ENCODE measurements around the gene LRRIQ1.
"Not testable (repeated sequence)": the region's sequence is repeated elsewhere in the genome, so short reads cannot be mapped to it uniquely, and the experiment has no call there.

Gene LRRIQ1

GRCh38 chr12:85190728-85191127 is 154.6 kb downstream of the LRRIQ1 start:
- DNase-seq = no peak

GRCh38 chr12:85203809-85204208 is 167.7 kb downstream of the LRRIQ1 start:
- DNase-seq = not testable (repeated sequence)

DNA sequence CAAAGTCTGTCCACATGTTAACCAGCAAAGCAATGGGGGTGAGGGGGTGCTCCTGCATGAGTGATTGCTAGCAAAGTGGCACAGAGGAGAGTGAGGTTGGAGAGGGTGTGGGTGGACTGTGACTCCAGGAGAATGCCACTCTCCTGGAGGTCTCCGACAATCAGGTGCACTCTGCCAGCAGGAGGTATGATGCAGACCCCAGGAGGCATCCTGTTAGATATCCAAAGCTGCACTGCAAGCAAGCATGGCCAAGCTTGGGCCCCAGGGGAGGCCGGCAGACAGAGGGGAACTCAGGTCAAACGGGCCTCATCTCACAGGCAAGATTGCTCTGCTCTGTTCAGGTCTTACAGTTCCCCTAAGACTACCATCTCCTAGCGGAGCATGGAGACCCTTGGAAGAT is 170.4 kb downstream of the LRRIQ1 start:
- DNase-seq = no peak

GRCh38 chr12:85224339-85224738 is 188.2 kb downstream of the LRRIQ1 start:
- not testable (repeated sequence) for DNase-seq

GRCh38 chr12:85225501-85225900 is 189.3 kb downstream of the LRRIQ1 start:
- DNase-seq = no peak

DNA sequence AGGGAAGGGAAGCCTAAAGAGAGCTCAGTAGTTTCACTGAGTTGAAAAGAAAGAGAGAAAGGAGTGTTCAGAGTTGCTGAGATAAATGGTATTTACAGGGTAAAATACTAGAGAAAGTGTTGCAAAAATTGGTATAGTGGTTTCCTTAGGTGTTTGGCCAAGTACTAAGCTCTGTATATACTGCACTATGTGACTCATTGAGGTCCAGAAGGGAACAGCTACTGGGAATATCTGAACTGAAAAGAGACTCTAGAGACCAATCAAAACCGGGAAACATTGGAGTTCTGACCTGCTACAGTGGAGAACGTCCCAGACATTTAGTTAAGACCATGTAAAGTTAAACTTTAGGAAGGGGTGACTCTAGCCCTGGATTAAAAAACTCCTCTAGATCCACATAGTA is 201.2 kb downstream of the LRRIQ1 start:
- DNase-seq = no peak

GRCh38 chr12:85244561-85244960 is 208.4 kb downstream of the LRRIQ1 start:
- DNase-seq = no peak

DNA sequence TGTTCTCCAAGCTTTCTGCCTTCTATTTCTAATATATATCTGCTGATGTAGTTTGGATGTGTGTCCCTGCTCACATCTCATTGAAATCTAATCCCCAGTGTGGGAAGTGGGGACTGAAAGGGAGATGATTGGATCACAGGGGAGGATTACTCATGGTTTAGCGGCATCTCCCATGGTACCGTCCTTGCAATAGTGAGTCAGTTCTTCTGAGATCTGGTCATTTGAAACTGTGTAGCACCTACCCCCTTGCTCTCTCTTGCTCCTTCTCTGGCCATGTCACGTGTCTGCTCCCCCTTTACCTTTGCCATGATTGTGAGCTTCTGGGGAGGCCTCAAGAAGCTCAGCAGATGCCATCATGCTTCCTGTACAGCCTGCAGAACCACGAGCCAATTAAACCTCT is 217.7 kb downstream of the LRRIQ1 start:
- DNase-seq = no peak

GRCh38 chr12:85257671-85258070 is 221.5 kb downstream of the LRRIQ1 start:
- DNase-seq = no peak

- no peak for DNase-seq
These were observed 224.3 kb downstream of the LRRIQ1 start for GRCh38 chr12:85260447-85260846.

- DNase-seq = no peak
These were observed 224.7 kb downstream of the LRRIQ1 start for GRCh38 chr12:85260896-85261295.

DNA sequence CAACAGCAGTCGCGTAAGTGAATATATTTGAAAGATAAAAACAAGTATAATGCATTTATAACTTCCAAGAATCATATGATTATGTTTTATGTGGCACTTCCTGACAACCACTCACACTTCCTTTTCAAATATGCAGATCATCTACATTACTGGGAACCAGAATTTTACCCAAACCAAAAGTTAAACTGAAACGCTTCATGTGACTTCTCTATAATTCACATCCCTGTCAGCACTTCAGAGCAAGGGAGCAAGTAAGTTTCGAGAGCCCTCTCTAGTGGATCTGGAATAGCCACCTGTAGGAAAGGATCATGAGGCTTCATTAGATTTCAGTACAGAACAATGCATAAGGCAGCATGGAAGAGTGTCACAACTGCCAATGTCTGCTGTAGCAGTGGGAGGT is 230.2 kb downstream of the LRRIQ1 start:
- no peak for DNase-seq

GRCh38 chr12:85273381-85274314 is 237.5 kb downstream of the LRRIQ1 start:
- no peak for DNase-seq

DNA sequence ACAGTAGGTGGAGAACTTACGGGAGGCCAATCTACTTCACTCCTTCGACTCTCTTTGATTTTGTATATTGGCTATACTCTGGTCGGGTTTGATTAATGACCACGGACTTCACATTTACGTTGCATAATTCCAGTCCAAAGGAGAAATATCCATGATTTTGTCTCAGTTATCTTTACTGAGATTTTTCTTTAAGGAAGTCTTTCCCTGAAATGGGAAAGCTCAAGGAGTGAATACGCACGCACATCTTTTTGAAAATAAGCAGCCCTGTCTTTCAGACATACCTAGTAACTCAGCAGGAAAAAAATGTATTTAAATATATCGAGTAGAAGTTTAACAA is 238.1 kb downstream of the LRRIQ1 start:
- DNase-seq = no peak

DNA sequence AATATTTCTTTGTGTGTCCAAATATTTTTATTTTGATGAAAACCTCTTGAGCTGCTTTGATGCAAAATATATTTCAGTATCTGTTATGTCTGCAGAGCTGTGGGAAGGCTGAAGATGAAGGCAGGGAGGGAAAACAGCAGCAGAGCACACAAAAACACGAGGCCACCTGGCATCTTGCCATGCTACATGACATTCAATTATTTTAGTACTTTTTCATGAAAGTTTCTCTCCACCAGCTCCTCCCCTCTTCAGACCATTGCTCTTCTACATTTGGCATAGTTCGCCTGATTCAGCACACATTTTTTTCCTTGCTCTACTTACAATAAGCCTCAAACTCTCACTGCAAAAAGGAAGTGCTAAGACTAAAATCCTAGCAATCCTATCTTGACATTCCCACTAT is 239.2 kb downstream of the LRRIQ1 start:
- DNase-seq = peak; percentile 57

DNA sequence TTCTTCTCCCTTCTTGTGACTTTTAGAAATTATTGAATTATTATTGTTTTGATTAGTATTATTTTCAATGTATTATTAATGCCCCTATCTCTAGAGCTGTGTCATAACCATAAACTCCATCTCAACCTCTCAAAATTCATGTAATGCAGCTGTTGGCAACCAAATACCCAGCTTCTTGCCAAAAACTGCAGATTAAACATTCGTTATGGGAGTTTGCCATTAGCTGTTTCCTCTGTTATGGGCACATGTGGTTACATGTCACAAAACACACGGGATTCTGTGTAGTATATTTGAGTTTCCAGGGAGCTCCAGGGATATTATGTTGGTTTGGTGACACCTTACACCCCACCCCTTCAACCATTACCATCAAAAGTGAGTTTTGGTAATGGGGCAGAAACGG is 241.0 kb downstream of the LRRIQ1 start:
- DNase-seq = no peak

- no peak for DNase-seq
These were observed 241.9 kb downstream of the LRRIQ1 start for GRCh38 chr12:85277900-85278597.

DNA sequence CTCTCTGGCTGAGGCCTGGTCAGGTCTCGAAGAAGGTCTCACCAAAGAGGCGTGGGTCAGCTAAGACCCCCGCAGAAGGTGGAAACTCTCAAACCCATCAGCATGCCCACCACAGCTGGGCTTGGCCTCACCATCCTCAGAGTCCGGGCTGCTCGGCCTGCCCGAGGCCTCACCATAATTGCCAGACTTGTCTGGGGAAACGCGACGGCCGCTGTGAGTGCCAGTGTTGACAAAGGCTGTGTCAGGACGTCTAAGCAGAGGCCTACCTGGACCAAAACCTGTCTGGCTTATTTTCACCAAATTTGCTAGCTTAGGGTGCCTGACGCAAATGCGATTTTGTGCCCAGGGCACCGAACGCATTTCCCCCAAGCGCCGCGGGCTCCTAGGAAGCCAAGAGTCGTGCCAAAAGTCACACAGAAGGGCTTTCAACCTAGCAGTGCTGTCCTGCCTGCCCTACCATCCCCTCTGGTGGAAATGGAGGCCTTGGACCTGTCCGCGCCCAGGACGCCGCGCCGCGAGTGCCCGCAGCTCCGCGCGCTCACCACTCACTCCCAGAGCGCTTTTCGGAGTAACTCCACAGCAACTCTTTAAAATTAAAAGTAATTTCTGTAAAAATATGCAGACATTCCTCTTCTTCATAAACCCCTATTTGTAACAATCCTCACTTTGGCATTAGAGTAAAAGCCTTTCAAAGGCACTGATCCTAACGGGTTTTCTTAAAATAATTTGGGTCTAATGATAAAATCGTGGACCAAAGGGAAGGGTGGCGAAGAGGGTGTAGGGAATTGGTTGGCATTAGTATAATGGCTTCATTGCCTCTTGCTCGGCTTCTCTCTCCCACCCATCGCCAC is 242.7 kb downstream of the LRRIQ1 start:
- no peak for DNase-seq

- DNase-seq = no peak
These were observed 243.5 kb downstream of the LRRIQ1 start for GRCh38 chr12:85279449-85280164.

DNA sequence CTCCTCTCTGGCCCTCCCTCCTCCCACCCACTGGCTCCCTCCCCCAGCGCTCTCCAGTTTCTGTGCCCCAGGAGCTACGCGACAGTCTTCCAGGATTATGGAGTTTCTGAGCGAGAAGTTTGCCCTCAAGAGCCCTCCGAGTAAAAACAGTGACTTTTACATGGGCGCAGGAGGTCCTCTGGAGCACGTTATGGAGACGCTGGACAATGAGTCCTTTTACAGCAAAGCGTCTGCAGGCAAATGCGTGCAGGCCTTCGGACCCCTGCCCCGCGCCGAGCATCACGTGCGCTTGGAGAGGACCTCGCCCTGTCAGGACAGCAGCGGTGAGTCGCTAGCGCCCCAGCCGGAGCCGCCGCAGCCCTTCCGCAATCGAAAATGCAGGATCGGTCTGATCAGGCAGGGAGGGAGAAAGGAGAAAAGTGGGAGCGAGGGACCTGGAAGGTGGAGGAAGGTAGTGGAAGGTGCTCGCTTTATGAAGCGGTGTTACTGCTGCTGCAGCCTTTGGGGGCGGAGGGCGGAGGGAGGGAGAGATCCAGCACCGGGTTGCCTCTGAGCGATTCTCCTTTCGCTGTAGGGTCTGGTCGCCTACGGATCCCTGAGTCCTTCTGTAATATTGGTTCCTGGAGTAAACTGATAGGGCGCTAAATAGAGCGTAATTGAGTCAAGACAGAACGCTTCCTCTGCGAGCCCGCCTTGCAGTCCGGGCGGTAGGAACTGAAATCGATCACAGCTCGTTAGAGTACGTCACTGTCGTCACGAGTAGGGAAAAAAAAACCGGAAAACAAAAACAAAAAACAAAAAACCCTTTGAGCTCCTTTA is 244.2 kb downstream of the LRRIQ1 start, which contains the start of gene ALX1:
ALX1 (plus strand) TSS at position 56 of the 819 bp plus-strand sequence; CDS start at position 98, 42 bp downstream.
- DNase-seq = no peak

- DNase-seq = no peak
These were observed 245.0 kb downstream of the LRRIQ1 start for GRCh38 chr12:85280984-85281630.
